ENCODE data around the gene PRDX1.

The PRDX1 gene

GRCh38 chr1:45521413-45522323, at the start of gene PRDX1:
PRDX1 (minus strand) TSS chr1:45521884; CDS start chr1:45519043, 2,841 bp downstream.
- peak; percentile 87 for DNase-seq (ENCODE audit: extremely low read depth, low read depth)
- peak within 1 kb of the TSS; percentile 97 for H3K4me3 ChIP-seq (replicated peaks; ENCODE audit: low read depth, low read length)

GRCh38 chr1:45570631-45571030, 48.9 kb upstream of the PRDX1 start:
- no peak for DNase-seq (ENCODE audit: extremely low read depth, low read depth)
- H3K4me3 ChIP-seq (replicated peaks; ENCODE audit: low read depth, low read length) = no peak overlapping the region
- no peak for TF ChIP-seq CTCF (IDR thresholded peaks at IDR 0.05; ENCODE audit: low read depth, low read length, missing control alignments)

More at GRCh38 chr1:45521413-45522323, at the start of gene PRDX1:
- no peak for TF ChIP-seq CTCF (IDR thresholded peaks at IDR 0.05; ENCODE audit: low read depth, low read length, missing control alignments)

- H3K4me3 ChIP-seq (replicated peaks; ENCODE audit: low read depth, low read length) = no peak overlapping the region
- TF ChIP-seq CTCF (IDR thresholded peaks at IDR 0.05; ENCODE audit: low read depth, low read length, missing control alignments) = peak; percentile 100
- peak; percentile 60 for DNase-seq (ENCODE audit: extremely low read depth, low read depth)
These were observed 48.4 kb upstream of the PRDX1 start for GRCh38 chr1:45569962-45570581.

GRCh38 chr1:45569571-45569961, 47.9 kb upstream of the PRDX1 start:
- DNase-seq (ENCODE audit: extremely low read depth, low read depth) = no peak
- no peak overlapping the region for H3K4me3 ChIP-seq (replicated peaks; ENCODE audit: low read depth, low read length)
- no peak for TF ChIP-seq CTCF (IDR thresholded peaks at IDR 0.05; ENCODE audit: low read depth, low read length, missing control alignments)

GRCh38 chr1:45568421-45568820, 46.7 kb upstream of the PRDX1 start:
- no peak for DNase-seq (ENCODE audit: extremely low read depth, low read depth)
- H3K4me3 ChIP-seq (replicated peaks; ENCODE audit: low read depth, low read length) = no peak overlapping the region
- no peak for TF ChIP-seq CTCF (IDR thresholded peaks at IDR 0.05; ENCODE audit: low read depth, low read length, missing control alignments)

- H3K4me3 ChIP-seq (replicated peaks; ENCODE audit: low read depth, low read length) = no peak overlapping the region
- TF ChIP-seq CTCF (IDR thresholded peaks at IDR 0.05; ENCODE audit: low read depth, low read length, missing control alignments) = no peak
These were observed 46.2 kb upstream of the PRDX1 start for GRCh38 chr1:45567911-45568310.

More at GRCh38 chr1:45567911-45568310, 46.2 kb upstream of the PRDX1 start:
- no peak for DNase-seq (ENCODE audit: extremely low read depth, low read depth)
